GM23338 (cell line): ENCODE measurements around the gene YBEY. TPM values are rescaled to one million over a fixed set of nuclear protein-coding genes. Genes with fewer than 3 reads are reported as not detected.

Experiments used
- ATAC-seq: fragments of 200-7000 bp; cut with Tn5 transposase; 3 replicates; pipeline ENCODE4 v1.9.1; 2020
- DNase-seq: peaks from one replicate; pipeline ENCODE4 v3.0.0-alpha.2; 2015; ENCODE audit warnings: low spot score
- H2AFZ ChIP-seq: fragments of 200-600 bp; sonication (generic); 2 replicates; pipeline ENCODE4 v1.8.0; 2016; ENCODE audit warnings: antibody characterized with exemption, mild to moderate bottlenecking, moderate library complexity
- H3F3A ChIP-seq: fragments of 200-600 bp; sonication (generic); replicated peaks from 2 replicates; pipeline ENCODE4 v1.8.0; 2017; ENCODE audit warnings: antibody characterized with exemption, mixed run types, low read depth
- H3K27ac ChIP-seq: fragments of 200-600 bp; sonication (generic); 2 replicates; pipeline ENCODE4 v1.6.1; 2016; ENCODE audit warnings: low read depth
- H3K27me3 ChIP-seq: fragments of 200-600 bp; sonication (generic); 2 replicates; pipeline ENCODE4 v1.8.0; 2016; ENCODE audit warnings: mild to moderate bottlenecking, mixed run types, moderate library complexity; ENCODE audit not compliant: insufficient read depth
- H3K36me3 ChIP-seq: fragments of 200-600 bp; sonication (generic); 2 replicates; pipeline ENCODE4 v1.8.0; 2016; ENCODE audit warnings: mild to moderate bottlenecking; ENCODE audit not compliant: insufficient read depth
- H3K4me1 ChIP-seq: fragments of 200-600 bp; sonication (generic); 2 replicates; pipeline ENCODE4 v1.8.0; 2016; ENCODE audit warnings: mild to moderate bottlenecking, moderate library complexity; ENCODE audit not compliant: insufficient read depth
- H3K4me2 ChIP-seq: fragments of 200-600 bp; sonication (generic); 2 replicates; pipeline ENCODE4 v1.7.1; 2017; ENCODE audit warnings: mixed run types
- H3K4me3 ChIP-seq: fragments of 200-600 bp; sonication (generic); 2 replicates; pipeline ENCODE4 v1.6.1; 2016; ENCODE audit warnings: mixed run types
- H3K79me2 ChIP-seq: fragments of 200-600 bp; sonication (generic); replicated peaks from 2 replicates; pipeline ENCODE4 v1.8.0; 2017; ENCODE audit warnings: mild to moderate bottlenecking; ENCODE audit not compliant: insufficient read depth
- H3K9me2 ChIP-seq: fragments of 200-600 bp; sonication (generic); 2 replicates; pipeline ENCODE4 v1.8.0; 2017; ENCODE audit not compliant: insufficient read depth
- H4K20me1 ChIP-seq: fragments of 200-600 bp; sonication (generic); replicated peaks from 2 replicates; pipeline ENCODE4 v1.8.0; 2017; ENCODE audit warnings: mild to moderate bottlenecking; ENCODE audit not compliant: insufficient read depth
- H3K27ac Mint-ChIP-seq: 2 replicates; pipeline ENCODE4 v1.8.0; 2020; ENCODE audit warnings: inconsistent platforms, mild to moderate bottlenecking, moderate library complexity, mixed read lengths
- H3K27me3 Mint-ChIP-seq: 3 replicates; pipeline ENCODE4 v1.8.0; 2022; ENCODE audit warnings: low read depth, mild to moderate bottlenecking, moderate library complexity, mixed read lengths, inconsistent platforms; ENCODE audit not compliant: insufficient read depth, poor library complexity
- H3K36me3 Mint-ChIP-seq: 3 replicates; pipeline ENCODE4 v1.8.0; 2021; ENCODE audit warnings: low read depth, mild to moderate bottlenecking, inconsistent platforms, moderate library complexity, mixed read lengths
- H3K4me1 Mint-ChIP-seq: 3 replicates; pipeline ENCODE4 v1.8.0; 2020; ENCODE audit warnings: mild to moderate bottlenecking, inconsistent platforms, mixed read lengths
- H3K4me3 Mint-ChIP-seq: 3 replicates; pipeline ENCODE4 v1.8.0; 2021; ENCODE audit warnings: moderate library complexity, mild to moderate bottlenecking, inconsistent platforms, mixed read lengths
- H3K9me3 Mint-ChIP-seq: 3 replicates; pipeline ENCODE4 v1.8.0; 2020; ENCODE audit warnings: moderate library complexity, mild to moderate bottlenecking, inconsistent platforms, mixed read lengths
- EZH2 ChIP-seq: fragments of 200-600 bp; sonication (generic); IDR thresholded peaks from one replicate; pipeline ENCODE4 v1.8.0; 2017; ENCODE audit warnings: antibody characterized with exemption, mild to moderate bottlenecking, low read depth; ENCODE audit not compliant: unreplicated experiment
- EZH2phosphoT487 ChIP-seq: fragments of 200-600 bp; sonication (generic); IDR thresholded peaks from one replicate; pipeline ENCODE4 v1.8.1; 2018; ENCODE audit warnings: antibody characterized with exemption; ENCODE audit not compliant: unreplicated experiment
- NANOG ChIP-seq: IDR thresholded peaks from 2 replicates; pipeline ENCODE4 v1.6.1; 2016; ENCODE audit warnings: antibody characterized with exemption, borderline replicate concordance
- POLR2AphosphoS5 ChIP-seq: IDR thresholded peaks from 2 replicates; pipeline ENCODE4 v1.6.1; 2016; ENCODE audit warnings: antibody characterized with exemption, low read depth
- STAT1 ChIP-seq: IDR thresholded peaks from one replicate; pipeline ENCODE4 v1.6.1; 2016; ENCODE audit warnings: antibody characterized with exemption; ENCODE audit not compliant: unreplicated experiment
- polyA plus RNA-seq: library from polyadenylated mRNA; unstranded; fragments of >200 nt; fragmentation: Nextera tagmentation; extraction: Ambion mirVana; gene quantifications from 2 replicates; pipeline ENCODE4 v1.2.1, GENCODE V29; 2016
- total RNA-seq: library from RNA; depleted of rRNA; stranded (reverse); fragments of >200 nt; shearing (Covaris generic); gene quantifications from 2 replicates; pipeline ENCODE4 v1.2.3, GENCODE V29; 2014
- TF ChIP-seq, protein P1 (sequence below): IDR thresholded peaks from 2 replicates; pipeline ENCODE4 v1.6.1; 2016; ENCODE audit warnings: antibody characterized with exemption
- TF ChIP-seq, protein P2 (sequence below), 2 experiments: fragments of 200-600 bp in 1 of 2; sonication (generic) in 1 of 2; conservative IDR thresholded peaks; 2 replicates each; pipeline versions ENCODE4 v1.5.1 to v1.6.1; 2016 to 2017; ENCODE audit warnings: antibody characterized with exemption in 2 of 2, low read depth in 2 of 2, mild to moderate bottlenecking in 2 of 2, moderate library complexity in 1 of 2

The YBEY gene
- total and polyA plus RNA-seq, 2 experiments from 2014 or later, result 28.1 to 31.8 TPM

GRCh38 chr21:46295996-46296752 is 10.0 kb downstream of the YBEY start (continued):
- TF ChIP-seq EZH2 (no peak), STAT1 (no peak), EZH2phosphoT487 (no peak), NANOG (no peak), POLR2AphosphoS5 (no peak)
- TF ChIP-seq, protein P1, sequence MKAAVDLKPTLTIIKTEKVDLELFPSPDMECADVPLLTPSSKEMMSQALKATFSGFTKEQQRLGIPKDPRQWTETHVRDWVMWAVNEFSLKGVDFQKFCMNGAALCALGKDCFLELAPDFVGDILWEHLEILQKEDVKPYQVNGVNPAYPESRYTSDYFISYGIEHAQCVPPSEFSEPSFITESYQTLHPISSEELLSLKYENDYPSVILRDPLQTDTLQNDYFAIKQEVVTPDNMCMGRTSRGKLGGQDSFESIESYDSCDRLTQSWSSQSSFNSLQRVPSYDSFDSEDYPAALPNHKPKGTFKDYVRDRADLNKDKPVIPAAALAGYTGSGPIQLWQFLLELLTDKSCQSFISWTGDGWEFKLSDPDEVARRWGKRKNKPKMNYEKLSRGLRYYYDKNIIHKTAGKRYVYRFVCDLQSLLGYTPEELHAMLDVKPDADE, result no peak

DNA sequence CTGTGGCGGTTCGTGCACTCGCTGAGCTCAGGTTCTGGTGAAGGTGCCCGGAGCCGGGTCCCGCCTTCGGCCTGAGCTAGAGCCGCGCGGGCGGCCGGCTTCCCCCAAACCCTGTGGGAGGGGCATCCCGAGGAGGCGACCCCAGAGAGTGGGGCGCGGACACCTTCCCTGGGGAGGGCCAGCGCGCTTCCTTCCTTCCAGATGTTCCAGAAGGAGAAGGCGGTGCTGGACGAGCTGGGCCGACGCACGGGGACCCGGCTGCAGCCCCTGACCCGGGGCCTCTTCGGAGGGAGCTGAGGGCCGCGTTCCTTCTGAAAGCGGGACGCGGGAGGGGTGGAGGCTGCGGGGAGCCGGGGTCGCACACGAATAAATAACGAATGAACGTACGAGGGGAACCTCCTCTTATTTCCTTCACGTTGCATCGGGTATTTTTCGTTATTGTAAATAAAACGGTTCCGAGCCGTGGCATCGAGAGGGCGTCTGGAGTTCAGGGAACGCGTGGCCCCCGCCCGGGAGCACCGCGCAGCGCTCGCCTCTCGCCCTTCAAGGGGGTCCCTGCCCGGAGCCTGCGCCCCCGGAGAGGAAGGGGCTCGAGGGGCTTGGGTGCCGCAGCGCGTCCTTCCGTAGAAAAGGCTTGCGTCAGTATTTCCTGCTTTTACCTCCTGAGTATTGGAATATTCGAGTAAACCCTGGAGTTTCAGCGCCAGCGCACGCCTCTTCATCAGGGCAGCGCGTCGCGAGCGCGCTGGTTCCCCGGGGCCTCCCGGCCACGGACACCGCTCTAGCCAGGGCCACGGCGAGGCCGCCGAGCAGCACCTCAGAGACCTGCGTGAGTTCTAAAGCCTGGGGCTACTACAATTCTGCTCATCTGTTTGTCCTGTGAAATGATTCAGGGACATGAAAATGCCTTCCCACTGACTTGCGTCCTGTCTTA is 11.5 kb downstream of the YBEY start:
- Mint-ChIP-seq H3K4me3 (peak overlapping the region; percentile 76), H3K27me3 (peaks cover 27% of the 10 kb centered on the region), H3K9me3 (peaks cover 16% of the 10 kb centered on the region; the same call in 2 of the 3 replicates), H3K4me1 (peaks cover 16% of the 10 kb centered on the region), H3K36me3 (peaks cover 38% of the 10 kb centered on the region), H3K27ac (no peak overlapping the region)
- H3K9me2 ChIP-seq, result no peaks in the 10 kb centered on the region
- ATAC-seq (peak; percentile 79), DNase-seq (peak; percentile 79)
- peaks cover 8% of the 10 kb centered on the region for H3K27me3 ChIP-seq
- peak overlapping the region; percentile 32; the same call in 1 of the 2 replicates for H3K27ac ChIP-seq
- peaks cover 7% of the 10 kb centered on the region; the same call in 1 of the 2 replicates for H3F3A ChIP-seq
- peak overlapping the region; percentile 95 for H3K4me2 ChIP-seq
- no peaks in the 10 kb centered on the region; the same call in 1 of the 2 replicates for H3K4me1 ChIP-seq
- H3K4me3 ChIP-seq, result peak overlapping the region; percentile 75
- peak overlapping the region; percentile 84; the same call in 1 of the 2 replicates for H2AFZ ChIP-seq
- H4K20me1 ChIP-seq, result peaks cover 3% of the 10 kb centered on the region; the same call in 1 of the 2 replicates
- no peak for TF ChIP-seq NANOG
- TF ChIP-seq, protein P2, sequence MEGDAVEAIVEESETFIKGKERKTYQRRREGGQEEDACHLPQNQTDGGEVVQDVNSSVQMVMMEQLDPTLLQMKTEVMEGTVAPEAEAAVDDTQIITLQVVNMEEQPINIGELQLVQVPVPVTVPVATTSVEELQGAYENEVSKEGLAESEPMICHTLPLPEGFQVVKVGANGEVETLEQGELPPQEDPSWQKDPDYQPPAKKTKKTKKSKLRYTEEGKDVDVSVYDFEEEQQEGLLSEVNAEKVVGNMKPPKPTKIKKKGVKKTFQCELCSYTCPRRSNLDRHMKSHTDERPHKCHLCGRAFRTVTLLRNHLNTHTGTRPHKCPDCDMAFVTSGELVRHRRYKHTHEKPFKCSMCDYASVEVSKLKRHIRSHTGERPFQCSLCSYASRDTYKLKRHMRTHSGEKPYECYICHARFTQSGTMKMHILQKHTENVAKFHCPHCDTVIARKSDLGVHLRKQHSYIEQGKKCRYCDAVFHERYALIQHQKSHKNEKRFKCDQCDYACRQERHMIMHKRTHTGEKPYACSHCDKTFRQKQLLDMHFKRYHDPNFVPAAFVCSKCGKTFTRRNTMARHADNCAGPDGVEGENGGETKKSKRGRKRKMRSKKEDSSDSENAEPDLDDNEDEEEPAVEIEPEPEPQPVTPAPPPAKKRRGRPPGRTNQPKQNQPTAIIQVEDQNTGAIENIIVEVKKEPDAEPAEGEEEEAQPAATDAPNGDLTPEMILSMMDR (conservative IDR thresholded peaks at IDR 0.05; ENCODE audit: low read depth in 2 of 2), result no peak
- TF ChIP-seq STAT1, result no peak
- TF ChIP-seq EZH2, result no peak
- TF ChIP-seq POLR2AphosphoS5, result peak; percentile 39
- TF ChIP-seq, protein P1, result no peak
- H3K79me2 ChIP-seq, result no peaks in the 10 kb centered on the region
- H3K36me3 ChIP-seq, result no peaks in the 10 kb centered on the region
